NCI-H345 (cell line): ENCODE data around the gene TMEM108.

ENCODE experiments used
- DNase-seq: peaks from one replicate; lab custom pipeline; 2025; lab: John Stamatoyannopoulos, UW

TMEM108 gene

DNA sequence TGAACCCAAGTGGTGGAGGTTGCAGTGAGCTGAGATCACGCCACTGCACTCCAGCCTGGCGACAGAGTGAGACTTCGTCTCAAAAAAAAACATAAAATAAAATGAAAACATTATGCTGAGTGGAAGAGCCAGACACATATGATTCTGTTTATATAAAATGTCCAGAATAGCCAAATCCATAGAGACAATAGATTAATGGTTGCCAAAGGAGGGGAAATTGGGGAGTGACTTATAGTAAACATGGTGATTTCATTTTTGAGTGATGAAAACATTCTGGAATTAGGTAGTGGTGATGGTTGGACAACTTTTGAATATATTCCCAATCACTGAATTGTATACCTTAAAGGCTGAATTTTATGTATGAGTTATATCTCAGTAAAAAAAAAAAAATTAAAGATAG is 189.6 kb downstream of the TMEM108 start:
- DNase-seq = no peak

DNA sequence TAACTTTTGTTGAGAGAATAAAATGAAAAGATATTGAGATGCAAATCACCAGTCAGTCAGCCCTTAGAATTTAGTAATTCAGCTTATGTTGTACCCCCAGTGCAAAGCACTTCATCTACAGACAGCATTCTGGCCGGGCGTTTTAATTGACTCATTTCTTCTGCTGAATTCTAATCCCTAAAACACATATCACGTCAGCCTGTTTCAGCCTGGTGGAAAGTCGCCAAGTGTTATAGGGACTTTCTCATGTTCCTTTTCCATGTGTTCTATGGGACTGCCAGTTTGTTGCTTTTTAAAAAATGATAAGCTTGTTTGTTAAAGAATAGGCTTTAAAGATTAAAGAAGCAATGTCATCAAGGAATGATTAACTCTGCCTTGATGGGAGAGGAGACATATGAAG is 192.0 kb downstream of the TMEM108 start:
- peak; percentile 32 for DNase-seq

DNA sequence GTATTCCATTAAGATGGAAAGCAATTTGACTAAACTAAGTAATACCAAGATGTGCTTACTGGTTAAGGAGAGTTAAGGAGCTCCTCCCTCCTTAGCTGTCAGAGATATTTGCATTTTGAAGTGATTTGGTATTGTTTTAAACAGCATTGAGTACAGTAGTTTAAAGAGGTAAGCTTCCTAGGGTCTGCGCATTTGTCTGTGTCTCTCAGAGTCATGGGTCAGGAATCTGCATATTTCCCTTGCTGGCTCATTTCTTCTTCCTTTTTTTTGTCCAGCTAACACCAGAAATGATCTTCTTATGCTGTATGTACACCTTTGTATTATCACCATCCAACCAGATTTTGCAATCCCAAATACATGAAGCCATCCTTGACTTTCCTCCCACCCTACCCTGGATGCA is 198.7 kb downstream of the TMEM108 start:
- no peak for DNase-seq

DNA sequence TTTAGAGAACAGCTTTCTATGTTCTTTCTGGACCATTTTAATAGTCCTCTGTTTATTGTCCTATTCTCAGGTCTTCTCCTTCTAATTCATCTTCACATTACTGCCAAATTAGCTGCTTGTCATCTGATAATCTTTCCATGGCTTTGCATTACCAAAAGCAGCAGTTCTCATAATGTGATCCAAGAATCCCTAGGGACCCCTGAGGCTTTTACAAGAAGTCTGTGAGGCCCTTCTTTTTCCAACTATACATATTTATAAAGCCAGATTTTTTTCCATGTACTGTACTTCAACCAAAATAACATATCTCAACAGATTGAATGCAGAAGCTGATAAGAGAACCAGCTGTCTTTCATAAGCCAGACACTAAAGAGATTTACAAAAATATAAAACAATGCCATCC is 199.2 kb downstream of the TMEM108 start:
- no peak for DNase-seq

DNA sequence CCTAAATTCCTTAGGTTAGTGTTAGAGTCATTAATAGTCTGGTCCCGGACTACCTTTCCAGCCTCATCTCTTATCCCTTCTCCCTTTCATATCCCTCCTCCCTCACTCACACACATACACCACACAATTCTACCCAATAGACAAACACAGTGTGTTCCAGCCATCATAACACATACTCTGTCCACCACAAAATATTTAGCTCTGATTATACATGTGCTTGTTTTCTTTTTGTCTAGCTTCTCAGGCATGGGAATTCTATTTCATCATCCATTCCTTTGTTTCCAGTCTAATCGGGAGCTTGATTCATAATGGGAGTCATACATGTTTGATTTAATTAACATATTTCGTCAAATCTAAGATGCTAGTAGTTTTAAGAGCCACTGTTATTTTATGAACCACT is 199.8 kb downstream of the TMEM108 start:
- no peak for DNase-seq

DNA sequence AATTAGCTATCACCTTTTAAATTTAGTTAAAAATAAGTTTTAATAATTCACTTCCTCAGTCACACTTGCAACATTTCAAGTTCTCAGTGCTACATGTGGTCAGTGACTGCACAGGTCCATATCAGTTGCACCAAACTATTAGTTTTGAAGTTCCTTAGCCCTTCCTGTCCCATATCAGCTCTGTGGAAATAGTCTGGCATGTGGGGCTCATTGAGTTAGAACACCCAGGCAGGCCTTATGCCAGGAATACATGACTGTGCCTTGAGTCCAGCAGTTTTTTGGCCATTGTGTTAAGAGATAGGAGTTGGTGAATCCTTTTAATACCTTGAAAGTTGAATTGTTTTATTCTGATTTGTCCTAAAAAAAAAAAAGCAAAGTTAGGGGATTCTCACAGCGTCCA is 207.9 kb downstream of the TMEM108 start:
- no peak for DNase-seq

DNA sequence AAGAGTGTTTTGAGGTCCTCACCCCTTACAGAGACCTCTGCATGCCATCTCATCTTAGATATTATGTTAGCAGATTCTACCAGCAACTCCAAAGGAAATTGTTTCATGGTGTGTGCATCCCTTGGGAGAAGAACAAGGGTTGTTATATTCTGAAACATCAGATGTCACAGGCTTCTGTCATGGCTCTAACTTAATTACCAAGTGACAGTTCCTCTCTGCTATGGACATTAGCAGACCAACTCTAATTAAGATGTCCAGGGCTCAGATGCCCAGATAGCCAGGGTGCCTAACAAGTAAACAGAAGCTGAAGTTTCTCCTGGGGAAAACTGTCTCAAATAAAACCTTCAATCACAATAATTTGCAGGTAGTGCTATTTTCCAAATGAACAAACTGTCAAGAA is 208.6 kb downstream of the TMEM108 start:
- no peak for DNase-seq

DNA sequence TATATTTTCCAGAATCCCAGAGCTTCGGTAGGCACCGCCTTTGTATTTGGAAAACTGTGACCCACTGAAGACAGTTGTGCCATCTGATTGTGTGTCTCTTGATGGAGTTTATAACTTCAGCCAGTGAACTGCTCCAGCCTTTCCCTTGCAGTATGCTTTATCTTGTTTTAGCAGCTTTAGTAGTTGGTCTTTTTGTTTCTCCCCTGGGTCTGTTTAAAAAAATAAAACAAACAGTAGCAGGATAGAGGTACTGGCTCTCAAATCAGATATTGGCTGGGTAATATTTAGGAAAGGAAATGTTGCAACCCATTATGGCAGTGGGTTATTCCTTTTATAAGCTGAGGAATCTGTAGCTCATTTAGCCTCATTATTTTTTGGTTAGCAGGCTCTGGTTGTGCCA is 210.2 kb downstream of the TMEM108 start:
- no peak for DNase-seq

DNA sequence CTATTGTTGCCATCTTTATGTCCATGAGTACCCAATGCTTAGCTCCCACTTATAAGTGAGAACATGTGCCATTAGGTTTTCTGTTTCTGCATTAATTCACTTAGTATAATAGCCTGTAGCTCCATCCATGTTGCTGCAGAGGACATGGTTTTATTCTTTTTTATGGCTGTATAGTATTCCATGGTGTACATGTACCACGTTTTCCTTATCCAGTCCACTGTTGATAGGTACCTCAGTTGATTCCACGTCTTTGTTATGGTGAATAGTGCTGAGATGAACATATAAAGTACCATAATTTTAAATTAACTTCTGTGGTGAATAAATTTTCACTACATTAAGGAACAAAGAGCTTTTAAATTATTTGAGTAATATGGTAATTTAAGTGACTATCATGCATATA is 211.3 kb downstream of the TMEM108 start:
- DNase-seq = no peak

DNA sequence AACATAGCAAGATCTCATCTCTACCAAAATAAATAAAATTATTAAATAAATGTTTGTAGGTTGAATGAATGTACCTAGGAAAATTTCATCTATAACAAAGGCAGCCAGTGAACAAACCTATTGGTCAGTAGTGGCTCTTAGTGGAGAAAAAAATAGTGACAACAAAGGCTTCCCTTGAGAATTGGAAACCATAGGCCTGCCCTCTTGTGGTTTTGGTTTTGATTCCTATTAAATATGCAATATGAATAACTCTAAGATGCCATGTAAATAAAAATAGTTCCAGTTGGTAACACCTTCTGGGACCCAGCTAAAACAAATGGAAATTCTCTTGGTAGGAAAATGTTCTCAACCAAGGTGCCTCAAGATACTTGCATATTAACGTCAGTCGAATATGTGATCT is 216.0 kb downstream of the TMEM108 start:
- no peak for DNase-seq

DNA sequence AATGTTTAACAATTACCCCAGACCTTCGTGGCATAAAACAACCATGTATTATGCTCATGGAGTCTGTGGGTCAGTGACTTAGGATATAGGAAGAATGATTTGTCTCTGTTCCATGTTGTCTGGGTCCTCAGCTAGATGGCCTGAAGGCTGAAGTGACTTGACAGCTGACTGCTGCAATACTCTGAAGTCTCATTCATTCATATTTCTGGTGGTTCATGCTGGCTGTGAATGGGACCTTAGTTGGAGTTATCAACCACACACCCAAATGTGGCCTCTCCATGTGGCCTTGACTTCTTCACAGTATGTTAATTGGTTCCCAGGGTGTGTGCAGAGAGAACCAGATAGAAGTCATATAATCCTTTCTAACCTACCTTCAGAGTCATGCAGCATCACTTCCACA is 216.5 kb downstream of the TMEM108 start:
- DNase-seq = no peak

DNA sequence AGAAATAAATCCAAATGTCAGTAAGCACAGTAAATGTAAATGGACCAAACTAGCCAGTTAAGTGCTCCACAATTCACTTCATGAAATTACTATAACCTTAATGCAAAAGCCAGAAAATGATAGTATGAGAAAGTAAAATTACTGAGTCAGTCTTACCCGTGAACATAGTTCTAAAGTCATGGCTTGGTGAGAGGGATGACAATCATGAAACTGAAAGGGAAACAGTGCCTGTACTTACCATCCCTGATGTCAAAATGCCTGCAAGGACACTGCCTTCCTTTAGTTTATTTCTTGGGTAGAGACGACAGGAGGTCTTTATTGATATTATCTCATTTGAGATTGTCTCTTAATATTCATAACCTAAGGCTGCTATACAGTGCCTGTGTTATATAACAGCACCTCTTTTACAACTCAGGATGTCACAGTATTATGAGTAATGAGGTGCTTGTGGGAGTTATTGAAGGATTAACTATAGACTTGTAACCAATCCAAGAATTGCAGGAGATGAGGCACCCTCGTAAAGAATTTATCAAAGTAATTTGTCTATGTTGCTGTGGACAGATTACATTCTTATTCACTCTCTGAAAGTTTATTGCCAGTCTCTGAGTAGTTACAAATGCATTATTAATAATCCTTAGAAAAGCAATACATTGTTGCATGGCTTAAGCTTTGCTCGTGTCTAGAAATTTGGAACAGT is 218.7 kb downstream of the TMEM108 start:
- no peak for DNase-seq

DNA sequence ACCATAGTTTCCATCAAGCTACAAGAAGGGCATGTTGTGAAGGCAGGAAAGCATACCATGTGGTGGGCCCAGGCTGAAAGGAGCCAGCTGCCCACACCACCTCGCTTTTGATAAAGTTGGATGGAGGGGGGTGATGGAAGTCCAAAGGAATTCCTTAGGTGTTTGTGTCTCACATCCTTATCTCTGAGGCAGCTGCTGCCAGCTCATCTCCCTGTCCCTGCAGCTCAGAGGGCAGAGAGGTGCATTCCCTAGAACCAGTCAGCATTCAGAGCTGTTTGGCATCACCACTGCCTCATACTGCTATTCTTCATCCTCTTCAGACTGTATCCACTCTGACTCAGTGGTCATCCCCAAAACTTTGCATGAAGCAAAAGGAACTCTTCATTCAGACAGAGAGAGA is 220.2 kb downstream of the TMEM108 start:
- no peak for DNase-seq

DNA sequence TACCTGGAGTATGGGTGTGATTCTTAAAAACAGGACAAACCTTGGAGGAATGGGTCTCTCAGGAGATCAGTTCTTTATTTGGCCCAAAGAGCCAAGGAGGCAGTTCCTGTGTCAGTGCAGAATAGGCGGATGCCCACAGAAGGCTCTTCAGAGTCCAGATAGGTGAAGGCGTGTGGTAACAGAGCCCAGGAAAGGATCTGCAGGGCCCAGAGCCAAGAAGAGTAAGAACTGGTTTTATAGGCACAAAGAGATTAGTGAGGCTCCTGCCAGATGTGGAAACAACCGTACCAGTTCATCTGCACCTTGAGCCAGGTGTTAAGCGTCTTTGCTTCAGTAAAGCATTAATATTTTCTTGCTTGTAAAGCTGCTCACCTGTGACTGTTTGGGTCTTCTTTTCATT is 221.6 kb downstream of the TMEM108 start:
- no peak for DNase-seq

DNA sequence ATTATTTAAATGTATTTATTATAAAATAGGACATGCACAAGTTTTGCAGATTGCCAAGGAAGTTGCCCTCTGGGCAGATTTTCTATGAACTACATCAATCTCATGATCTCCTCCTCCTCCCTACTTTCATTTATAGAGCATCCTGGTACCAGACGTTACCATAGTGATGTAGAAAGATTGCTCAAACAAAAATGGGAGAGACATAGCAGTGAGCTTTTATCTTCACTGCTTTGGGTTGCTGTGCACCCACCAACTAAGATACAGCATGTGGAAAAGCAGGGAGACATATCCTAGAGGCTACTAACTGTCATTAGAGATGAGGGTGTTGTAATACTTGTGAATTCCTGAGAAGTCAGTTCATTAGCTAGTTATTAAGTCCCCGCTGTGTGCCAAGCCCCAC is 224.1 kb downstream of the TMEM108 start:
- no peak for DNase-seq

DNA sequence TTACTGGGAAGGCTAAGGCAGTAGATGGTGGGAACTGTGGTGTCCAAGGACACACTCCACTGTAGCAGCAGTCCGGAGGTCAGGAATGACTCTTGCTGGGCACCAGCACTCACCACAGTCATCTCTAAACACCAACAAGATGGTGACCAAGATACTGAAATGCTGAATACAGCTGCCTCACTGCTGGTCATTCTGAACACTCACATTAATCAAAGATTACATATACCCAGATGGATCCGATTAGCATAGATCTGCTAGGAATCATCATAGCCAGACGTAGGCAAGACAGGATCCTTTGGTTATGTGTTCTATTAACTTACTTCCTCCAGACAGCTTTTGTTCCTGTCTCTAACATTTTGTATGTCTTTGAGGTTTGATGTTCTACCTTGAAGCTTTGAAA is 226.7 kb downstream of the TMEM108 start:
- no peak for DNase-seq

DNA sequence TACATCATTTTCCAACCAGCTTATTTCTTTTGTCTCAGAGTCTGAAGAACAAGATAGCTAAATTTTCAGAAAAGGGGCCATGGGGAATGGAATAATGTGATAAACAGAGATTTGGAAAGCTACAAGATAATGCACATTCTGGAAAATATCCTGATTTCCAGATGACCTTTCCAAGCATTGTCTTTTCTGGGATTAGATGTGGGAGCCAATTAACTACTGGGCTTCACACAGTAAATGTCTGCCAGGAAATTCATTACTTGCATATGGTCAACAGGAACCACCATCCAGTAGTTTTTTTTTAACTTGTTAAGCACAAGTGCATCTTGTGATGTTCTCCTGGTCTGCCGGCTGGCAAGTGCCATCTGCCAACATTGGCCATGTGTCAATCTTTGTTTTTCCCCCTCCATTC is 230.5 kb downstream of the TMEM108 start:
- DNase-seq = no peak

DNA sequence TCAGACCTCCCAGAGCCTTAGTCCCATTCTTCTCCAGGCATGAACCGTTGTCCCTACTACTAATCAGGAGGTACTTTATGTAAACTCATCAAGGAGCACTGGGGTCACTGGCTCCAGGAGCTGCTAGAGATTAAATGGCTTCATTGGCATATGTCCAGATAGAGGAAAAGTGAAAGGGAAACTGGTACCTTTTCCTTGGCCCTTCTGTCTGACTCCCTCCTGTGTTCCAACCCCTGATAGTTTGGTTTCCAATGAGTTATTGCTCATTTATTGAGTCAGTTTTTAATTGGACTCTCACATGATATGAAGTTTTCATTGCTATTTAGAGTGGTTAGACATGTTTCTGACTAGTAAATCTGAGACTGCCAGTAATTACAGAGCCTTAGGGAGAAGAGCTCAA is 231.2 kb downstream of the TMEM108 start:
- DNase-seq = no peak

DNA sequence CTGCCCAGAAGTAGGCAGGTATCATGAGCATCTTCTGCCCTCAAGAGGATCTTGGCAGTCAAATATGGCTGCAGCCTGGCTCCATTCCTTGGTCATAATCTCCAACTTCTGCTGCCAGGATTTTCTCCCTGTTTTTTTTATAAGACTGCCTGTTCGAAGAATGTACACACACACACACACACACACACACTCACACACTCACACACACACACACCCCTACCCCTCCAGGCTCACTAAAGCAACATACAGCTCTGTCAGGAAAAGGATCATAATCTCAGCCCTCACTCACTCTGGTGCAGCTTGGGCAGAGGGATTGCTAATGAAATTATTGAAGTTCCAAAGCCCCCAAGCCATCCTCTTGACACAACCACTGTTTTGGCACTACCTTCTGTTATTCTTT is 232.4 kb downstream of the TMEM108 start:
- no peak for DNase-seq

DNA sequence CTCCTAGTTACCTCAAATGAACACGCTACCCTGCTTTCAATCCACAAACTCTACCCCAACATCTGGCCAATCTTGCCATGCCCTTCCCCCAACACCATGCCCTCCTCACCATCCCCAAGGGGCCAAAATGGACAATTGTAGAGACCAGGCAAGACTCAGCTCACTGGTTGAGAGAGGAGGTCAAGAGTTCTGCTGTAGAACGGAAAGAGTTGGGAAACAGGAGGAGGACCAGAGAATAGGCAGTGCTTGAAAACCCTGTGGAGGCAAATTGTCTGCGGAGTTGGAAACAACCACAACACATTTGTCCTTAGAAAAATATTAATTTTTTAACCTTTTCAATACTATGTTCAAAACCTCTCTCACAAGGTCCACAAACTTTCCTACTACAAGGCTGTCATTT is 232.9 kb downstream of the TMEM108 start:
- DNase-seq = no peak

DNA sequence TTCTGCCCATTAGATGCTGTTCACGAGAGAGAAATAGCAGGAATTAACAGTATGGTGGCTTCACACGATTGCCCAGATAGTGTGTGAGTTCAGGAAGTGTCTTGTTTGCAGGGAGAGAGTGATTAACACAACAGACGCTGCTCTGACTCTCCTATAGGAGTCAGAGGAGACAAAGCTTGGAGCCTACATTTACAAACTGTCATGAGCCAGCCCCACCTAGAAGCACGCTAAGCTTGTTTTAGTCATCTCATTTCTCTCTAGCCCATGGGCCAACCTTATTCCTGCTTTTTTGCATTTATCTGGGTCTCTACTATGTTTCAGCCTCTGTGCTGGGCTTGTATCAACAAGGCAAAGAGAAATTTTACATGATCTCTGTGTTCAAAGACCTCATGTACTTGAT is 233.3 kb downstream of the TMEM108 start:
- DNase-seq = no peak

DNA sequence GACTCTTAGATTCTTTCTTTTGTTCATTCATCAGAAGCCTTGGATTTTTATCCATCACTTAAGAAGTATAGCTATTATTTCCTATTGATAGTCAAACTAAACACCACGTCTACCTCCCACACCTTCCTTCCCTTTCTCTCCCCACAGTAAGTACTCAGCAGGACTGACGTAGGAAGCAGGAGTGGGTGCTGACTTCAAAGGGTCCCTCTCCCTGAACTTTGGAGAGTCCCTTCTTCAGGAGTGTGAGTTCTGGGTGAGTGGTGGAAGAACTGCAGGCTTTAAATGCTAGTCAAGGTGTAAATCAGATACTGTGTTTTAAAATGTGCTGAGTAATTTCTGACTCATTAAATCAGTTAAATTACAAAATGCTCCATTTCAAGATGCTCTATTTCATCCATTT is 235.2 kb downstream of the TMEM108 start:
- no peak for DNase-seq

DNA sequence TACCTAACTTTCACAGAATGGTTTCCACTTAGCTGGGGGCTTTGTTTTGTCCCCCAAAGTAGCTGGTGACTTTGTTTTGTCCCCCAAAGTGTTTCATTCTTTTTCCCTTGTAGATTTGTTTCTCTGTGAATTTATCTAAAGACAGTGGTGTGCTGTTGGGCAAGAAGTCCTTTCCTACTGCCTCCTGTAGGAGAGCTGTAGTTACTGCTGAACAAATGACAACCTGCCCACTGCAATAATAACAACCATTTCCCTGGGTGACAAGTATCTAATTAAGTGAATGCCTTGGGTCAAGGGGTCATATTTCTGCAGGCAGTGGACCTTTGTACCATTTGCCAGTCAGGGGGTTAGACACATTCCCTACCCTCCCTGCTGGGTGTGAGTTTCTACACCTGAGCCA is 236.3 kb downstream of the TMEM108 start:
- no peak for DNase-seq

DNA sequence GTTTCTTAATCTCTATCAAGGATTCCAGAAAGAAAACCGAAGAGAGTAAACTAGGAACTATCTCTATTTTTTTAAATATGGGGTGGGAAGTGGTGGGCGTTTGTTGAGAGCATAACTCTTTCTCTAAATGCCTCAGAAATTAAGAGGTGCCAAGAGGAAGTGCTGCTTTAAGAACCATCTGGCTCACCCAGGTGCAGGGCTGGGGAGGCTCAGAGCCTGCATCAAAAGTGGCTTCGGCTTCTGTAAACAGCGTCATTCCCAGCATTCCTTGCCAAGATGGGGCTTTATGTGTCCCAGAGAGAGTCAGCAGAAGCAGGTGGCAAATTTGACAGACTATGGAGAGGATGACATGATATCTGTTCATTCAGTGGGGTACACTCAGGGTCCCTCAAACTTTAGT is 238.4 kb downstream of the TMEM108 start:
- DNase-seq = no peak

DNA sequence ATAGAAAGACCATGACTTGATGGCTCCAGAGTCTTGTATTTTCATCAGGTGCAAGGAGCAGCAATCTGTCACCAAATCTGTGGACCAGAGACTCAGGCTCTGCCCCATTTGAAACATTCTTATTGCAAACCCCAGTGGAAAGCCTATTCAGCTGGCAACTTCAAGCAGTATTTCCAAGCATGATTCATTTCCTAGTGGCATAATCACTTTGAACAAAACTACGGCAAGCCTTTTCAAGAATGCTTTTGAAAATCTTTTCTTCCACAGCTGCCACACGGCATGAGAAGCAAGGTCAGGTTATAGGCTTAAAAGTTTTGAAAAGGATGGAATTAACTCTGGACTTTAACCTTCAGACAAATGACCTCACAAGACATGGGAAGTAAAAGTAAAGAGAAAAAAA is 239.6 kb downstream of the TMEM108 start:
- no peak for DNase-seq
